OCI-LY1 (cell line): Measurements from ENCODE around the gene NAA25.

ENCODE experiments used
- EZH2 ChIP-seq: fragments of 200-600 bp; sonication (generic), shearing (Covaris generic); IDR thresholded peaks from 2 replicates; pipeline ENCODE4 v1.8.0; 2017; ENCODE audit warnings: borderline replicate concordance, mixed run types, mild to moderate bottlenecking, antibody characterized with exemption, low read length, moderate library complexity, mixed read lengths
- TF ChIP-seq, protein P1 (sequence below): fragments of 200-600 bp; sonication (generic), shearing (Covaris generic); IDR thresholded peaks from 2 replicates; pipeline ENCODE4 v1.5.1; 2017; ENCODE audit warnings: mild to moderate bottlenecking, antibody characterized with exemption, low read length, moderate library complexity, mixed read lengths

DNA sequence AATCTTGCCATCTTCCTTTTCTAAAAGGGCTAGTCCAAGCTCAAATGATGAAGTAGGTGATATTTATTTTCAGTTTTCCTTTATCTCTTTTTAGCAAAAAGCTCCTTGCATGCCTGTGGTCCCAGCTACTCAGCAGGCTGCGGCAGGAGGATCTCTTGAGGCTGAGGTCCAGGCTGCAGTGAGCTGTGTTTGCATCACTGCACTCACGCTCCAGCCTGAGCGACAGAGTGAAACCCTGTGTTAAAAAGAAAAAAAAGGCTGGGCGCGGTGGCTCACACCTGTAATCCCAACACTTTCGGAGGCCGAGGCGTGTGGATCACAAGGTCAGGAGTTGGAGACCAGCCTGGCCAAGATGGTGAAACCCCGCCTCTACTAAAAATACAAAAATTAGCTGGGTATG lies 100.6 kb downstream of the NAA25 start:
- TF ChIP-seq, protein P1, sequence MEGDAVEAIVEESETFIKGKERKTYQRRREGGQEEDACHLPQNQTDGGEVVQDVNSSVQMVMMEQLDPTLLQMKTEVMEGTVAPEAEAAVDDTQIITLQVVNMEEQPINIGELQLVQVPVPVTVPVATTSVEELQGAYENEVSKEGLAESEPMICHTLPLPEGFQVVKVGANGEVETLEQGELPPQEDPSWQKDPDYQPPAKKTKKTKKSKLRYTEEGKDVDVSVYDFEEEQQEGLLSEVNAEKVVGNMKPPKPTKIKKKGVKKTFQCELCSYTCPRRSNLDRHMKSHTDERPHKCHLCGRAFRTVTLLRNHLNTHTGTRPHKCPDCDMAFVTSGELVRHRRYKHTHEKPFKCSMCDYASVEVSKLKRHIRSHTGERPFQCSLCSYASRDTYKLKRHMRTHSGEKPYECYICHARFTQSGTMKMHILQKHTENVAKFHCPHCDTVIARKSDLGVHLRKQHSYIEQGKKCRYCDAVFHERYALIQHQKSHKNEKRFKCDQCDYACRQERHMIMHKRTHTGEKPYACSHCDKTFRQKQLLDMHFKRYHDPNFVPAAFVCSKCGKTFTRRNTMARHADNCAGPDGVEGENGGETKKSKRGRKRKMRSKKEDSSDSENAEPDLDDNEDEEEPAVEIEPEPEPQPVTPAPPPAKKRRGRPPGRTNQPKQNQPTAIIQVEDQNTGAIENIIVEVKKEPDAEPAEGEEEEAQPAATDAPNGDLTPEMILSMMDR = no peak
- no peak for TF ChIP-seq EZH2
